Parathyroid adenoma (tissue), 2 donors: ENCODE measurements around the gene SCYGR1.
"Not testable (repeated sequence)": the region's sequence is repeated elsewhere in the genome, so short reads cannot be mapped to it uniquely, and the experiment has no call there.

Experiments
- H2AFZ ChIP-seq: fragments of 300-600 bp; sonication (generic); one replicate; pipeline ENCODE4 v1.7.0; 2017; ENCODE audit warnings: antibody characterized with exemption, mild to moderate bottlenecking
- H3K27ac ChIP-seq: fragments of 300-600 bp; sonication (generic); one replicate; pipeline ENCODE4 v1.7.0; 2017
- H3K27me3 ChIP-seq: fragments of 300-600 bp; sonication (generic); one replicate; pipeline ENCODE4 v1.7.0; 2017; ENCODE audit warnings: low read length; ENCODE audit not compliant: control insufficient read depth, insufficient read depth
- H3K36me3 ChIP-seq: fragments of 300-600 bp; sonication (generic); one replicate; pipeline ENCODE4 v1.7.0; 2017; ENCODE audit warnings: low read length; ENCODE audit not compliant: control insufficient read depth, insufficient read depth
- H3K4me1 ChIP-seq: fragments of 300-600 bp; sonication (generic); one replicate; pipeline ENCODE4 v1.7.0; 2017; ENCODE audit warnings: control low read depth
- H3K4me2 ChIP-seq: fragments of 300-600 bp; sonication (generic); one replicate; pipeline ENCODE4 v1.7.0; 2017; ENCODE audit warnings: low read length
- H3K4me3 ChIP-seq: fragments of 300-600 bp; sonication (generic); one replicate; pipeline ENCODE4 v1.7.0; 2017; ENCODE audit warnings: low read depth, low read length
- H3K79me2 ChIP-seq: fragments of 300-600 bp; sonication (generic); one replicate; pipeline ENCODE4 v1.7.0; 2017; ENCODE audit warnings: control low read depth
- H3K9ac ChIP-seq: fragments of 300-600 bp; sonication (generic); one replicate; pipeline ENCODE4 v1.7.0; 2017; ENCODE audit warnings: mild to moderate bottlenecking
- H3K9me3 ChIP-seq: fragments of 300-600 bp; sonication (generic); one replicate; pipeline ENCODE4 v1.7.0; 2017; ENCODE audit warnings: low read length; ENCODE audit not compliant: control insufficient read depth
- TF ChIP-seq, protein P1 (sequence below): fragments of 300-600 bp; sonication (generic); IDR thresholded peaks from one replicate; pipeline ENCODE4 v1.7.0; 2017; ENCODE audit warnings: antibody characterized with exemption, mild to moderate bottlenecking
- donor health status: primary hyperparathyroidism.

Gene SCYGR1, protein sequence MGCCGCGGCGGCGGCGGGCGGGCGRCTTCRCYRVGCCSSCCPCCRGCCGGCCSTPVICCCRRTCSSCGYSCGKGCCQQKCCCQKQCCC

DNA sequence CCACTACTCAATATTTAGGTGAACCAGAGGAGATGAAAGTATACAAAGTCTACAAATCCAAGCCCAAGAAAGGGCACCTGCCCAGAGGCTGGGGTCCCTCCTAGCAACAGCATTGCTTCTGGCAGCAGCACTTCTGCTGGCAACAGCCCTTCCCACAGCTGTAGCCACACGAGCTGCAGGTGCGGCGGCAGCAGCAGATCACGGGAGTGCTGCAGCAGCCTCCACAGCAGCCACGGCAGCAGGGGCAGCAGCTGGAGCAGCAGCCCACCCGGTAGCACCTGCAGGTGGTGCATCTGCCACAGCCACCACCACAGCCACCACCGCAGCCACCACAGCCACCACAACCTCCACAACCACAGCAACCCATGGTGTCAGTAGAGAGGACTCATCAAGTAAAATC, at the start of gene SCYGR1:
SCYGR1 (minus strand) TSS at position 367 of the 400 bp plus-strand sequence; CDS start at position 367, 0 bp downstream.
- not testable (repeated sequence) for H3K36me3 ChIP-seq, H3K9me3 ChIP-seq, H3K4me1 ChIP-seq, H3K27me3 ChIP-seq, H3K27ac ChIP-seq, H3K4me3 ChIP-seq, H3K79me2 ChIP-seq, H3K9ac ChIP-seq, H3K4me2 ChIP-seq, H2AFZ ChIP-seq

DNA sequence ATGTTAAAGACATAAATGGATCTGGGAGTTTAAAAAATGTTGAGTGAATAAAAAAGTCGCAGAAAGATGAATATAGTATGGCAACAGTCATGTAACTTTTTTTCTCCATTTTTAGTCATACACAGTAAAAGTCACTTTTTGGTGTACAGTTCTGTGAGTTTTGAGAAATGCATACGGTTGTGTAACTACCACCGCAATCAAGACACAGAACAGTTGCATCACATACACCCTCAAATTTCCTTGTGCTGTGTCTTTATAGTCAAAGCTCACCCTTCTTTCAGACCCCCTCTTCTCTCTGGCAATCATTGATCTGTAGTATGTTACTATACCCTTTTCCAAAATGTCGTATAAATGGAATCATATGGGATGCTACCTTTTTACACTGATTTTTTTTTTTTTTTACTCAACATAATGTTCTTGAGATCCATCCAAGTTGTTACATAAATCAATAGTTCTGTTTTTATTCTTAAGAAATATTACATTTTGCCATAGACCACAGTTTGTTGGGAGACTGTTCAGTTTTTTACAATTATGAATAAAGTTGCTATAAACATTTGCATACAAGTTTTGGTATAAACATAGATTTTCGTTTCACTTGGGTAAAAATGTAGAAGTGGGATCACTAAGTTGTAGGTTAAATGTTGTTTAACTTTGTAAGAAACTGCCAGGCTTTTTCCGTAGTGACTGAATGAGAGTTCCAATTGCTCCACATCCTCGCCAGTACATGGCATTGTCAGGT, 48.9 kb upstream of the SCYGR1 start:
- H3K79me2 ChIP-seq: no peaks in the 10 kb centered on the region
- no peak overlapping the region for H3K9ac ChIP-seq
- H3K9me3 ChIP-seq: no peaks in the 10 kb centered on the region
- H2AFZ ChIP-seq: no peak overlapping the region
- H3K36me3 ChIP-seq: no peaks in the 10 kb centered on the region
- no peak overlapping the region for H3K4me2 ChIP-seq
- TF ChIP-seq, protein P1, sequence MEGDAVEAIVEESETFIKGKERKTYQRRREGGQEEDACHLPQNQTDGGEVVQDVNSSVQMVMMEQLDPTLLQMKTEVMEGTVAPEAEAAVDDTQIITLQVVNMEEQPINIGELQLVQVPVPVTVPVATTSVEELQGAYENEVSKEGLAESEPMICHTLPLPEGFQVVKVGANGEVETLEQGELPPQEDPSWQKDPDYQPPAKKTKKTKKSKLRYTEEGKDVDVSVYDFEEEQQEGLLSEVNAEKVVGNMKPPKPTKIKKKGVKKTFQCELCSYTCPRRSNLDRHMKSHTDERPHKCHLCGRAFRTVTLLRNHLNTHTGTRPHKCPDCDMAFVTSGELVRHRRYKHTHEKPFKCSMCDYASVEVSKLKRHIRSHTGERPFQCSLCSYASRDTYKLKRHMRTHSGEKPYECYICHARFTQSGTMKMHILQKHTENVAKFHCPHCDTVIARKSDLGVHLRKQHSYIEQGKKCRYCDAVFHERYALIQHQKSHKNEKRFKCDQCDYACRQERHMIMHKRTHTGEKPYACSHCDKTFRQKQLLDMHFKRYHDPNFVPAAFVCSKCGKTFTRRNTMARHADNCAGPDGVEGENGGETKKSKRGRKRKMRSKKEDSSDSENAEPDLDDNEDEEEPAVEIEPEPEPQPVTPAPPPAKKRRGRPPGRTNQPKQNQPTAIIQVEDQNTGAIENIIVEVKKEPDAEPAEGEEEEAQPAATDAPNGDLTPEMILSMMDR: no peak
- no peak overlapping the region for H3K27ac ChIP-seq
- no peaks in the 10 kb centered on the region for H3K4me1 ChIP-seq
- H3K4me3 ChIP-seq: no peak overlapping the region
- H3K27me3 ChIP-seq: no peaks in the 10 kb centered on the region

DNA sequence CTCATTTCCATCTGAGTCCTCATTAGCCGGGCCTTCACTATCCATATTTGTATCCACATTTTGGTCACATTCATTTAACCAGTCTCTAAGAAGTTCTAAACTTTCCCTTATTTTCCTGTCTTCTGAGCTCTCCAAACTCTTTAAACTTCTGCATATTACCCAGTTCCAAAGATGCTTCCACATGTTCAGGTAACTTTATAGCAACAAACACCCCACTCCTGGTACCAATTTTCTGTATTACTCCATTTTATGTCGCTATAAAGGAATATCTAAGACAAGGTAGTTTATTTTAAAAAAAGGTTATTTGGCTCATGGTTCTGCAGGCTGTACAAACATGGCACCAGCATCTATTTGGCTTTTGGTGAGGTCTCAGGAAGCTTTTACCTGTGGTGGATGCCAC, 45.4 kb upstream of the SCYGR1 start:
- TF ChIP-seq, protein P1: no peak
- no peaks in the 10 kb centered on the region for H3K36me3 ChIP-seq
- H3K27me3 ChIP-seq: no peaks in the 10 kb centered on the region
- no peaks in the 10 kb centered on the region for H3K9me3 ChIP-seq
- H3K4me2 ChIP-seq: no peak overlapping the region
- H3K9ac ChIP-seq: no peak overlapping the region
- H2AFZ ChIP-seq: no peak overlapping the region
- H3K4me3 ChIP-seq: no peak overlapping the region
- H3K79me2 ChIP-seq: no peaks in the 10 kb centered on the region
- H3K4me1 ChIP-seq: no peaks in the 10 kb centered on the region
- H3K27ac ChIP-seq: no peak overlapping the region

DNA sequence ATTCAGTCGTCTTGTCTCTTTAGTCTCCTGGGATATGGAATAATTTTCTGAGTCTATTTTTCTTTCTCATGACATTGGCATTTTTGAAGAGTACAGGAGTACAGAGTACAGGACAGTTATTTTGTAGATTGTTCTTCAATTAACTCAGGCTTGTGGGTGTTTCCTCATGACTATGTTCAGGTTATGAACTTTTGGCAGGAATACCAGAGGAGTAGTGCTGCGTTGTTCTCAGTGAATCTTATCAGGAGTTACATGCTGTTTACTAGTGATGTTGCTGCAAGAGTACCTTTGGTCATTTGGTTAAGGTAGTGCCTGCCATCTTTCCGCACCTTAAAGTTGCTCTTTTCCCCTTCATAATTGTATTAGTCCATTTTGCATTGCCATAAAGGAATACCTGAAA, 42.9 kb upstream of the SCYGR1 start:
- H3K9ac ChIP-seq: no peak overlapping the region
- H3K4me3 ChIP-seq: no peak overlapping the region
- no peak overlapping the region for H2AFZ ChIP-seq
- TF ChIP-seq, protein P1: no peak
- no peak overlapping the region for H3K4me2 ChIP-seq
- no peak overlapping the region for H3K27ac ChIP-seq
- H3K79me2 ChIP-seq: no peaks in the 10 kb centered on the region
- H3K9me3 ChIP-seq: no peaks in the 10 kb centered on the region
- no peaks in the 10 kb centered on the region for H3K4me1 ChIP-seq
- H3K36me3 ChIP-seq: no peaks in the 10 kb centered on the region
- no peaks in the 10 kb centered on the region for H3K27me3 ChIP-seq

DNA sequence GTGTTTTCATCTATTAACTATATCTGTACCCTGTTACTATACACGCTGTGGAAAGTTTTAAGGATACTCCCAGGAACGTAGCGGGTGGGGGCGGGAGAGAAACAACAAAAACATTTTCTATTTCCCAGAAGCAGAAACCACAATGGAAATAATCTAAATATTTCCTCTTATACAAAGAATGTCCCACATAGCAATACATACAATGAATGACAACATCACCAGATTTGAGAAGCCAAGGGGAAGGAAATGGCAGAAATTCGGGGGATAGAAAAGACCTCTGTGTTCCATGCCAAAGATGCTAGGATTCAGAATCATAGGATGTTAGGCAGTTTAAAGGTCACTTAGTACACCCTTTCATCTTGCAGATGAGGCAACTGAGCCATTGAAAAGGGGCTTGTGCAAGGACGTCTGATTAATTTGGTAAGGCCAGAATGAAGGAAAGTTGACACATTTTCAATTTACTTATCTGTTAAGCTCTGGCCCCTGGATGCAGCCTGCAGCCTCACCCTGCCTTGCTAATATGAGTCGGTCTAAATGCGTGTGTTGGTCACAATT, 41.1 kb upstream of the SCYGR1 start:
- H3K27ac ChIP-seq: no peak overlapping the region
- TF ChIP-seq, protein P1: no peak
- no peak overlapping the region for H2AFZ ChIP-seq
- H3K4me3 ChIP-seq: no peak overlapping the region
- no peaks in the 10 kb centered on the region for H3K4me1 ChIP-seq
- H3K36me3 ChIP-seq: no peaks in the 10 kb centered on the region
- H3K9me3 ChIP-seq: no peaks in the 10 kb centered on the region
- H3K27me3 ChIP-seq: no peaks in the 10 kb centered on the region
- no peak overlapping the region for H3K9ac ChIP-seq
- no peak overlapping the region for H3K4me2 ChIP-seq
- no peaks in the 10 kb centered on the region for H3K79me2 ChIP-seq
